22Rv1 (cell line): ENCODE data around the gene C16orf96.

Source experiments
- CTCF ChIP-seq: fragments of 450-650 bp; IDR thresholded peaks from 2 replicates; pipeline ENCODE4 v1.5.1; 2017; ENCODE audit warnings: mild to moderate bottlenecking
- ZFX ChIP-seq: fragments of 450-650 bp; IDR thresholded peaks from 2 replicates; pipeline ENCODE4 v1.6.1; 2017; ENCODE audit warnings: antibody characterized with exemption, borderline replicate concordance

GRCh38 chr16:4607841-4608703 is 51.9 kb downstream of the C16orf96 start:
- no peak for TF ChIP-seq CTCF
- no peak for TF ChIP-seq ZFX
